ENCODE measurements around the gene CCDC178.
"Not testable (repeated sequence)": the region's sequence is repeated elsewhere in the genome, so short reads cannot be mapped to it uniquely, and the experiment has no call there.

The CCDC178 gene

GRCh38 chr18:33444709-33445108 is 4.2 kb upstream of the CCDC178 start:
- no peak for TF ChIP-seq CTCF (IDR thresholded peaks at IDR 0.05; ENCODE audit: unreplicated experiment in 3 of 3)
- Mint-ChIP-seq H3K4me1 (peaks cover 4% of the 10 kb centered on the region), H3K27me3 (ENCODE audit: low read depth) (no peaks in the 10 kb centered on the region), H3K4me3 (no peak overlapping the region), H3K9me3 (peaks cover 3% of the 10 kb centered on the region), H3K36me3 (ENCODE audit: low read depth) (no peaks in the 10 kb centered on the region), H3K27ac (peak overlapping the region in 1 of 3 experiments; percentile 29)

- H3K4me1 Mint-ChIP-seq, result no peaks in the 10 kb centered on the region
- H3K9me3 Mint-ChIP-seq, result no peaks in the 10 kb centered on the region
- H3K27ac Mint-ChIP-seq, result no peak overlapping the region
- no peak for TF ChIP-seq CTCF (IDR thresholded peaks at IDR 0.05; ENCODE audit: unreplicated experiment in 3 of 3)
- H3K36me3 Mint-ChIP-seq (ENCODE audit: low read depth), result no peaks in the 10 kb centered on the region
- H3K27me3 Mint-ChIP-seq (ENCODE audit: low read depth), result no peaks in the 10 kb centered on the region
- H3K4me3 Mint-ChIP-seq, result no peak overlapping the region
These were observed 7.7 kb downstream of the CCDC178 start for GRCh38 chr18:33432857-33433256.

GRCh38 chr18:33427549-33427948 is 13.0 kb downstream of the CCDC178 start:
- no peak for TF ChIP-seq CTCF (IDR thresholded peaks at IDR 0.05; ENCODE audit: unreplicated experiment in 3 of 3)
- H3K27ac Mint-ChIP-seq, result no peak overlapping the region
- no peaks in the 10 kb centered on the region for H3K4me1 Mint-ChIP-seq
- H3K36me3 Mint-ChIP-seq (ENCODE audit: low read depth), result no peaks in the 10 kb centered on the region
- H3K27me3 Mint-ChIP-seq (ENCODE audit: low read depth), result no peaks in the 10 kb centered on the region
- no peaks in the 10 kb centered on the region for H3K9me3 Mint-ChIP-seq
- H3K4me3 Mint-ChIP-seq, result no peak overlapping the region

- no peak for TF ChIP-seq CTCF (IDR thresholded peaks at IDR 0.05; ENCODE audit: unreplicated experiment in 3 of 3)
- Mint-ChIP-seq H3K4me1 (no peaks in the 10 kb centered on the region), H3K27me3 (ENCODE audit: low read depth) (no peaks in the 10 kb centered on the region), H3K36me3 (ENCODE audit: low read depth) (no peaks in the 10 kb centered on the region), H3K9me3 (no peaks in the 10 kb centered on the region), H3K4me3 (no peak overlapping the region), H3K27ac (no peak overlapping the region)
These were observed 16.1 kb downstream of the CCDC178 start for GRCh38 chr18:33424266-33424946.

GRCh38 chr18:33421225-33421624 is 19.3 kb downstream of the CCDC178 start:
- no peak overlapping the region for H3K4me3 Mint-ChIP-seq
- H3K27ac Mint-ChIP-seq, result no peak overlapping the region
- TF ChIP-seq CTCF (IDR thresholded peaks at IDR 0.05; ENCODE audit: unreplicated experiment in 3 of 3), result no peak
- H3K9me3 Mint-ChIP-seq, result peaks cover 16% of the 10 kb centered on the region
- H3K36me3 Mint-ChIP-seq (ENCODE audit: low read depth), result no peaks in the 10 kb centered on the region
- no peaks in the 10 kb centered on the region for H3K27me3 Mint-ChIP-seq (ENCODE audit: low read depth)
- no peaks in the 10 kb centered on the region for H3K4me1 Mint-ChIP-seq

- no peak overlapping the region for H3K27ac Mint-ChIP-seq
- H3K27me3 Mint-ChIP-seq (ENCODE audit: low read depth), result no peaks in the 10 kb centered on the region
- no peaks in the 10 kb centered on the region for H3K9me3 Mint-ChIP-seq
- H3K4me3 Mint-ChIP-seq, result no peak overlapping the region
- TF ChIP-seq CTCF (IDR thresholded peaks at IDR 0.05; ENCODE audit: unreplicated experiment in 3 of 3), result peak in 2 of 3 experiments; percentile 26 to 41
- no peaks in the 10 kb centered on the region for H3K36me3 Mint-ChIP-seq (ENCODE audit: low read depth)
- peaks cover 8% of the 10 kb centered on the region for H3K4me1 Mint-ChIP-seq
These were observed 36.2 kb downstream of the CCDC178 start for GRCh38 chr18:33404244-33404873.

GRCh38 chr18:33398939-33399338 is 41.6 kb downstream of the CCDC178 start:
- not testable (repeated sequence) for H3K27me3 Mint-ChIP-seq (ENCODE audit: low read depth); H3K36me3 Mint-ChIP-seq (ENCODE audit: low read depth); H3K4me1 Mint-ChIP-seq; H3K9me3 Mint-ChIP-seq; H3K4me3 Mint-ChIP-seq
- H3K27ac Mint-ChIP-seq, result peak overlapping the region in 1 of 3 experiments; percentile 91

Measured in nephron (organoid).